SU-DHL-6 (cell line): ENCODE measurements around the gene CDCP2.

Experiments used
- CTCF ChIP-seq: fragments of 200-600 bp; sonication (generic); IDR thresholded peaks from one replicate; pipeline ENCODE4 v1.5.1; 2017; ENCODE audit warnings: antibody characterized with exemption, mild to moderate bottlenecking, low read length, moderate library complexity; ENCODE audit not compliant: insufficient read depth, poor library complexity, severe bottlenecking
- EZH2phosphoT487 ChIP-seq: fragments of 200-600 bp; sonication (generic), shearing (Covaris generic); conservative IDR thresholded peaks from 2 replicates; pipeline ENCODE4 v1.6.1; 2018; ENCODE audit warnings: mild to moderate bottlenecking, antibody characterized with exemption, low read length, moderate library complexity, mixed read lengths

- TF ChIP-seq CTCF (no peak), EZH2phosphoT487 (no peak)
Observed at GRCh38 chr1:54120698-54121481, 31.9 kb downstream of the CDCP2 start.
